ENCODE measurements around the gene RAD18.

RAD18 gene

GRCh38 chr3:8867646-8868045 lies 95.6 kb downstream of the RAD18 start:
- no peak for DNase-seq

GRCh38 chr3:8865697-8866096 lies 97.6 kb downstream of the RAD18 start:
- no peak for DNase-seq

GRCh38 chr3:8864402-8865350 lies 98.6 kb downstream of the RAD18 start:
- DNase-seq: no peak

- DNase-seq: no peak
These were observed 99.4 kb downstream of the RAD18 start for GRCh38 chr3:8863891-8864290.

GRCh38 chr3:8857720-8858367 lies 105.4 kb downstream of the RAD18 start:
- DNase-seq: no peak

- no peak for DNase-seq
These were observed 106.6 kb downstream of the RAD18 start for GRCh38 chr3:8856721-8857120.

- no peak for DNase-seq
These were observed 107.2 kb downstream of the RAD18 start for GRCh38 chr3:8856071-8856470.

- DNase-seq: no peak
These were observed 108.6 kb downstream of the RAD18 start for GRCh38 chr3:8854656-8855055.

GRCh38 chr3:8853081-8853480 lies 110.2 kb downstream of the RAD18 start:
- no peak for DNase-seq

- DNase-seq: peak in 3 of 56 donors; percentile 2 to 6 (median 3)
These were observed 110.8 kb downstream of the RAD18 start for GRCh38 chr3:8852511-8852910.

GRCh38 chr3:8851703-8852102 lies 111.6 kb downstream of the RAD18 start:
- DNase-seq: no peak

- no peak for DNase-seq
These were observed 114.6 kb downstream of the RAD18 start for GRCh38 chr3:8848696-8849131.

- no peak for DNase-seq
These were observed 116.0 kb downstream of the RAD18 start for GRCh38 chr3:8847317-8847716.

GRCh38 chr3:8846176-8846575 lies 117.1 kb downstream of the RAD18 start:
- no peak for DNase-seq

GRCh38 chr3:8845641-8846040 lies 117.6 kb downstream of the RAD18 start:
- no peak for DNase-seq

- no peak for DNase-seq
These were observed 119.9 kb downstream of the RAD18 start for GRCh38 chr3:8843347-8843746.

GRCh38 chr3:8842293-8842692 lies 121.0 kb downstream of the RAD18 start:
- no peak for DNase-seq

GRCh38 chr3:8841472-8841871 lies 121.8 kb downstream of the RAD18 start:
- no peak for DNase-seq

GRCh38 chr3:8840556-8840955 lies 122.7 kb downstream of the RAD18 start:
- DNase-seq: no peak

- no peak for DNase-seq
These were observed 123.5 kb downstream of the RAD18 start for GRCh38 chr3:8839607-8840325.

GRCh38 chr3:8838765-8839423 lies 124.4 kb downstream of the RAD18 start:
- DNase-seq: no peak
